Measurements from ENCODE around the gene ZNF688.

- TF ChIP-seq TARDBP (IDR thresholded peaks at IDR 0.05) = no peak
- no peak for TF ChIP-seq FOXM1 (IDR thresholded peaks at IDR 0.05; ENCODE audit: borderline replicate concordance)
- no peak for TF ChIP-seq NFRKB (IDR thresholded peaks at IDR 0.05)
- no peak for TF ChIP-seq ELF4 (IDR thresholded peaks at IDR 0.05)
- no peak for TF ChIP-seq ARNT (IDR thresholded peaks at IDR 0.05)
- TF ChIP-seq HDGF (IDR thresholded peaks at IDR 0.05; ENCODE audit: borderline replicate concordance) = no peak
- no peak for TF ChIP-seq FOXK2 (IDR thresholded peaks at IDR 0.05)
- no peak for TF ChIP-seq SP1 (IDR thresholded peaks at IDR 0.05)
- no peak for TF ChIP-seq FOXA1 (IDR thresholded peaks at IDR 0.05)
- TF ChIP-seq BHLHE40 (IDR thresholded peaks at IDR 0.05; ENCODE audit: borderline replicate concordance) = no peak
- TF ChIP-seq SUZ12 (IDR thresholded peaks at IDR 0.05) = no peak
- no peak for TF ChIP-seq CTBP1 (IDR thresholded peaks at IDR 0.05; ENCODE audit: borderline replicate concordance)
Observed at GRCh38 chr16:30566531-30566930, 5.0 kb downstream of the ZNF688 start.

Measured in HEK293T (cell line).